Immature natural killer cell (primary cell): ENCODE data around the gene GRK5. TPM values are rescaled to one million over a fixed set of nuclear protein-coding genes. Genes with fewer than 3 reads are reported as not detected.

Experiments
- DNase-seq, 3 donors: peaks; one replicate each; pipeline ENCODE4 v3.0.0; 2022; ENCODE audit warnings: mixed read lengths in 1 of 3
- H3K27ac Mint-ChIP-seq, 6 donors: one replicate each; pipeline ENCODE4 v1.8.0; 2020; ENCODE audit warnings: mixed read lengths in 6 of 6, mild to moderate bottlenecking in 5 of 6, inconsistent platforms in 4 of 6, moderate library complexity in 3 of 6
- H3K27me3 Mint-ChIP-seq, 3 donors: one replicate each; pipeline ENCODE4 v1.8.0; 2020 to 2021; ENCODE audit warnings: low read depth in 3 of 3, mild to moderate bottlenecking in 3 of 3, mixed read lengths in 3 of 3, moderate library complexity in 3 of 3, inconsistent platforms in 1 of 3
- H3K36me3 Mint-ChIP-seq, 3 donors: one replicate each; pipeline ENCODE4 v1.8.0; 2020; ENCODE audit warnings: mixed read lengths in 3 of 3, inconsistent platforms in 2 of 3, mild to moderate bottlenecking in 2 of 3
- H3K4me1 Mint-ChIP-seq, 2 donors: one replicate each; pipeline ENCODE4 v1.8.0; 2020; ENCODE audit warnings: inconsistent platforms in 2 of 2, mild to moderate bottlenecking in 2 of 2, mixed read lengths in 2 of 2, moderate library complexity in 1 of 2
- H3K4me3 Mint-ChIP-seq, 5 donors: one replicate each; pipeline ENCODE4 v1.8.0; 2020; ENCODE audit warnings: mild to moderate bottlenecking in 5 of 5, mixed read lengths in 5 of 5, inconsistent platforms in 3 of 5, moderate library complexity in 3 of 5
- H3K9me3 Mint-ChIP-seq, 6 donors: one replicate each; pipeline ENCODE4 v1.8.0; 2020; ENCODE audit warnings: mild to moderate bottlenecking in 6 of 6, mixed read lengths in 6 of 6, inconsistent platforms in 4 of 6, moderate library complexity in 3 of 6
- polyA plus RNA-seq, 3 donors: library from polyadenylated mRNA; unstranded; fragments of 300-500 nt; fragmentation: Illumina TruSeq; gene quantifications; one replicate each; pipeline ENCODE4 v1.2.3, GENCODE V29; 2021

Gene GRK5
- polyA plus RNA-seq, 3 donors from 2014 or later = 2.1 to 12.4 (median 3.3) TPM

- Mint-ChIP-seq H3K36me3 (peaks cover 0 to 4% (median 4%) of the 10 kb centered on the region in 3 donors), H3K27ac (peak overlapping the region; percentile 96 to 99 (median 98)), H3K4me1 (peaks cover 87 to 90% of the 10 kb centered on the region in 2 donors), H3K27me3 (peaks cover 19 to 29% (median 19%) of the 10 kb centered on the region in 3 donors), H3K9me3 (no peaks in the 10 kb centered on the region), H3K4me3 (peak overlapping the region; percentile 77 to 84 (median 79))
- no peak for DNase-seq
Measured at GRCh38 chr10:119306986-119307392, 99.6 kb downstream of the GRK5 start.

GRCh38 chr10:119308089-119308488 lies 100.7 kb downstream of the GRK5 start:
- Mint-ChIP-seq H3K27me3 (peaks cover 26 to 39% (median 27%) of the 10 kb centered on the region in 3 donors), H3K4me1 (peaks cover 86 to 90% of the 10 kb centered on the region in 2 donors), H3K4me3 (no peak overlapping the region), H3K9me3 (peaks cover 0 to 1% (median 0%) of the 10 kb centered on the region in 6 donors), H3K27ac (peak overlapping the region in 2 of 6 donors; percentile 17 to 99), H3K36me3 (peaks cover 0 to 4% (median 1%) of the 10 kb centered on the region in 3 donors)
- no peak for DNase-seq

- H3K9me3 Mint-ChIP-seq = peaks cover 0 to 1% (median 0%) of the 10 kb centered on the region in 6 donors
- peaks cover 0 to 4% (median 0%) of the 10 kb centered on the region in 3 donors for H3K36me3 Mint-ChIP-seq
- H3K27me3 Mint-ChIP-seq = peaks cover 32 to 46% (median 34%) of the 10 kb centered on the region in 3 donors
- H3K27ac Mint-ChIP-seq = peak overlapping the region in 5 of 6 donors; percentile 27 to 91 (median 82)
- peaks cover 86 to 91% of the 10 kb centered on the region in 2 donors for H3K4me1 Mint-ChIP-seq
- peak overlapping the region; percentile 10 to 83 (median 70) for H3K4me3 Mint-ChIP-seq
- no peak for DNase-seq
Measured at GRCh38 chr10:119308551-119309422, 101.4 kb downstream of the GRK5 start.

GRCh38 chr10:119309423-119309770 lies 102.0 kb downstream of the GRK5 start:
- Mint-ChIP-seq H3K36me3 (peaks cover 0 to 4% (median 0%) of the 10 kb centered on the region in 3 donors), H3K27ac (peak overlapping the region in 5 of 6 donors; percentile 27 to 91 (median 82)), H3K27me3 (peaks cover 33 to 51% (median 36%) of the 10 kb centered on the region in 3 donors), H3K4me3 (peak overlapping the region; percentile 10 to 83 (median 70)), H3K9me3 (peaks cover 0 to 1% (median 0%) of the 10 kb centered on the region in 6 donors), H3K4me1 (peaks cover 86 to 93% of the 10 kb centered on the region in 2 donors)
- peak in 2 of 3 donors; percentile 21 to 28 for DNase-seq

- DNase-seq = no peak
- H3K27ac Mint-ChIP-seq = peak overlapping the region in 5 of 6 donors; percentile 54 to 82 (median 62)
- H3K4me3 Mint-ChIP-seq = peak overlapping the region; percentile 54 to 77 (median 66)
- peaks cover 86 to 93% of the 10 kb centered on the region in 2 donors for H3K4me1 Mint-ChIP-seq
- H3K27me3 Mint-ChIP-seq = peaks cover 30 to 52% (median 31%) of the 10 kb centered on the region in 3 donors
- H3K9me3 Mint-ChIP-seq = peaks cover 0 to 1% (median 0%) of the 10 kb centered on the region in 6 donors
- H3K36me3 Mint-ChIP-seq = peaks cover 0 to 4% (median 0%) of the 10 kb centered on the region in 3 donors
Measured at GRCh38 chr10:119310806-119311205, 103.4 kb downstream of the GRK5 start.

GRCh38 chr10:119312241-119312640 lies 104.9 kb downstream of the GRK5 start:
- DNase-seq = no peak
- Mint-ChIP-seq H3K27ac (peak overlapping the region in 4 of 6 donors; percentile 50 to 88 (median 69)), H3K4me3 (peak overlapping the region; percentile 12 to 73 (median 55)), H3K27me3 (peaks cover 26 to 45% (median 30%) of the 10 kb centered on the region in 3 donors), H3K36me3 (peaks cover 0 to 4% (median 0%) of the 10 kb centered on the region in 3 donors), H3K9me3 (peaks cover 0 to 1% (median 0%) of the 10 kb centered on the region in 6 donors), H3K4me1 (peaks cover 86 to 91% of the 10 kb centered on the region in 2 donors)

- peaks cover 79 to 86% of the 10 kb centered on the region in 2 donors for H3K4me1 Mint-ChIP-seq
- H3K27ac Mint-ChIP-seq = peak overlapping the region; percentile 1 to 90 (median 70)
- peaks cover 0 to 1% (median 0%) of the 10 kb centered on the region in 6 donors for H3K9me3 Mint-ChIP-seq
- peak overlapping the region; percentile 50 to 73 (median 63) for H3K4me3 Mint-ChIP-seq
- no peak for DNase-seq
- H3K27me3 Mint-ChIP-seq = peaks cover 24 to 41% (median 33%) of the 10 kb centered on the region in 3 donors
- peaks cover 0 to 4% (median 0%) of the 10 kb centered on the region in 3 donors for H3K36me3 Mint-ChIP-seq
Measured at GRCh38 chr10:119313024-119313423, 105.7 kb downstream of the GRK5 start.

GRCh38 chr10:119313644-119314043 lies 106.3 kb downstream of the GRK5 start:
- H3K27me3 Mint-ChIP-seq = peaks cover 21 to 38% (median 34%) of the 10 kb centered on the region in 3 donors
- DNase-seq = peak; percentile 80 to 84 (median 81)
- peaks cover 0 to 1% (median 0%) of the 10 kb centered on the region in 6 donors for H3K9me3 Mint-ChIP-seq
- H3K36me3 Mint-ChIP-seq = peaks cover 0 to 4% (median 0%) of the 10 kb centered on the region in 3 donors
- H3K4me1 Mint-ChIP-seq = peaks cover 79 to 82% of the 10 kb centered on the region in 2 donors
- H3K27ac Mint-ChIP-seq = peak overlapping the region in 5 of 6 donors; percentile 21 to 90 (median 36)
- H3K4me3 Mint-ChIP-seq = peak overlapping the region; percentile 15 to 73 (median 50)

GRCh38 chr10:119314061-119314460 lies 106.7 kb downstream of the GRK5 start:
- peak overlapping the region in 4 of 5 donors; percentile 16 to 73 (median 21) for H3K4me3 Mint-ChIP-seq
- H3K27ac Mint-ChIP-seq = peak overlapping the region in 4 of 6 donors; percentile 21 to 90 (median 62)
- peaks cover 21 to 36% (median 35%) of the 10 kb centered on the region in 3 donors for H3K27me3 Mint-ChIP-seq
- H3K9me3 Mint-ChIP-seq = peaks cover 0 to 1% (median 0%) of the 10 kb centered on the region in 6 donors
- peaks cover 0 to 4% (median 0%) of the 10 kb centered on the region in 3 donors for H3K36me3 Mint-ChIP-seq
- peaks cover 76 to 81% of the 10 kb centered on the region in 2 donors for H3K4me1 Mint-ChIP-seq
- DNase-seq = no peak

- Mint-ChIP-seq H3K4me3 (peak overlapping the region in 2 of 5 donors; percentile 6 to 21), H3K4me1 (peaks cover 71 to 79% of the 10 kb centered on the region in 2 donors), H3K27ac (peak overlapping the region in 1 of 6 donors; percentile 16), H3K36me3 (peaks cover 0 to 4% (median 0%) of the 10 kb centered on the region in 3 donors), H3K27me3 (peaks cover 21 to 35% (median 32%) of the 10 kb centered on the region in 3 donors), H3K9me3 (peaks cover 0 to 1% (median 0%) of the 10 kb centered on the region in 6 donors)
- no peak for DNase-seq
Measured at GRCh38 chr10:119314486-119314885, 107.1 kb downstream of the GRK5 start.

- peak overlapping the region in 3 of 5 donors; percentile 40 to 56 (median 45) for H3K4me3 Mint-ChIP-seq
- peak; percentile 28 to 44 (median 28) for DNase-seq
- peak overlapping the region in 4 of 6 donors; percentile 8 to 73 (median 41) for H3K27ac Mint-ChIP-seq
- H3K4me1 Mint-ChIP-seq = peaks cover 66 to 75% of the 10 kb centered on the region in 2 donors
- H3K27me3 Mint-ChIP-seq = peaks cover 24 to 35% (median 32%) of the 10 kb centered on the region in 3 donors
- peaks cover 0 to 4% (median 0%) of the 10 kb centered on the region in 3 donors for H3K36me3 Mint-ChIP-seq
- peaks cover 0 to 1% (median 0%) of the 10 kb centered on the region in 6 donors for H3K9me3 Mint-ChIP-seq
Measured at GRCh38 chr10:119315128-119316001, 108.0 kb downstream of the GRK5 start.

- Mint-ChIP-seq H3K4me3 (peak overlapping the region in 1 of 5 donors; percentile 45), H3K4me1 (peaks cover 64 to 73% of the 10 kb centered on the region in 2 donors)
Measured at GRCh38 chr10:119316002-119316358, 108.6 kb downstream of the GRK5 start.

More at GRCh38 chr10:119316002-119316358, 108.6 kb downstream of the GRK5 start:
- Mint-ChIP-seq H3K36me3 (peaks cover 0 to under 1% (median 0%) of the 10 kb centered on the region in 3 donors), H3K9me3 (peaks cover 0 to 1% (median 0%) of the 10 kb centered on the region in 6 donors), H3K27ac (peak overlapping the region in 1 of 6 donors; percentile 8), H3K27me3 (peaks cover 23 to 30% (median 27%) of the 10 kb centered on the region in 3 donors)
- no peak for DNase-seq
